NCI-H1436 (cell line): ENCODE data around the gene SZT2.
A peak's percentile ranks its signal among the peaks of the same experiment; 100 is the strongest.
"Not testable (repeated sequence)": the region's sequence is repeated elsewhere in the genome, so short reads cannot be mapped to it uniquely, and the experiment has no call there.

Experiments
- DNase-seq: peaks from one replicate; lab custom pipeline; 2025; lab: John Stamatoyannopoulos, UW

Gene SZT2

DNA sequence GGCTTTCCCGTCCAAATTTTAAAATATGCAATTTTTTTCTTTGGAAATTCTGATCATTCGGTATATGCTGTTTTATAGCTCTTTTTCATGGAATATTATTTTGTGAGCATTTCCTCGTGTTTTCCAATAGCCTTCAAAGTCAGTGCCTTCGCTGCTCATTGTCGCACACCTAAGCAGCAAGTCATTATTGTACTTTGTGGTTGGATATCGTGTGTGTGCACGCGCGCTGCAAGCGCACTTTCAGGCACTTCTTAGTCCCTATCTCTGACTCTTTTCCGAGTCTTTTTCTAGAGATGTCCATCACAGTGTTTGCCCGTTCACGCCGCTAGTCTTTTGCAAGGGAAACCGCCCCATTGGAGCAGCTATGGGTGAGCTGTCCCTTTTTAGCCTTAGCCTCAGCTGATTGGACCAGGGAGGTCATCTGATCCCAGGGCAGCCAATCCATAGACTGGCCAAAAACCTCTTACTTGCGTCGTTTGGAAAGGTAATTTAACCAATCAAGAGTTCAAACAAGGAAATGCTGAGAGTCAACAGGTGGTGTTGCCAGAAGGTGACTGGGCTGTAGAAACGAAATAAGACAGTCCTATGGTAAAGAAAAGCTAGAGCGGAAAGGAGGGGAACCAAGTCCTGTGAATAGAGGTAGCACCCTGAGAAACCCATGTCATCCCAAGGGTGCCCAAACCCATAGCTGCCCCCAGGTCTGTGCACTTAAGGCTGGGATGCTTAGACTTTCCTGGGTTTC, 64.7 kb downstream of the SZT2 start:
- DNase-seq, result peak; percentile 93

DNA sequence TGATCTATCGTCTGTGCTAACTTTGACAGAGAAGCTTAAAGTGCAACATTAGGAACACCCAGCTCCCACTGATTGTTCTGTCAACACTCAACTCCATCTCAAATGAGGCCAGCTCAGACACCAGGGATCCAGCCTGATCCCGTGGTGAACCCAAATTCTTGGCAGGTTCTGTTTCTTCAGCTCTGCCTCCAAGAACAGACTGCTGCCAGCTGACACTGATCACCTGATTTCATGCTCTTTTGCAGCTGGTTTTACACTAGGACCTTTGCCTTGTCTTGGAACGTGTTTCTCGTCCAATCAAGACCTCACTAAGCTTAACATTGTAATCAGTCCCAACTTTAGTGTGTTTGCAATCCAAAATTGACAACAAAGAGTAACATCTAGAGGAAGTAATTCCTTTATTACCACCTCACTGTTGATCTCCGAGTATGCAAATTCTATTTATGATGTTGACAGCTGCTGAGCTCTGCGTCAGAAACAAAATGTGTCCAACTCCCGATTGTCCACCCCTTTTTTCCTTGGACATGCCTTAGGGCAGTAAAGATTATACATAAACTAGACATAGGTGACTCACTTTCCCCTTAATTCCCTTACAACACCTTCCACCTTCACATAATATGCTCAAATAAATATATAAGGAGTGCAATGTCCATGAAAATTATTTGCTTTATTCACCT, 65.7 kb downstream of the SZT2 start:
- no peak for DNase-seq

DNA sequence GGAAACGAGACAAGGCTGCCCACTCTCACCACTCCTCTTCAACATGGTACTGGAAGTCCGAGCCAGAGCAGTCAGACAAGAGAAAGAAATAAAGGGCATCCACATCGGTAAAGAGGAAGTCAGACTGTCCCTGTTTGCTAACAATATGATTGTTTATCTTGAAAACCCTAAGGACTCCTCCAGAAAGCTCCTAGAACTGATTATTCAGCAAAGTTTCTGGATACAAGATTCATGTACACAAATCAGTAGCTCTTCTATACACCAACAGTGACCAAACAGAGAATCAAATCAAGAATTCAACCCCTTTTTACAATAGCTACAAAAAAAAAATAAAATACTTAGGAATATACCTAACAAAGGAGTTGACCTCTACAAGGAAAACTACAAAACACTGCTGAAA, 68.7 kb downstream of the SZT2 start:
- not testable (repeated sequence) for DNase-seq

DNA sequence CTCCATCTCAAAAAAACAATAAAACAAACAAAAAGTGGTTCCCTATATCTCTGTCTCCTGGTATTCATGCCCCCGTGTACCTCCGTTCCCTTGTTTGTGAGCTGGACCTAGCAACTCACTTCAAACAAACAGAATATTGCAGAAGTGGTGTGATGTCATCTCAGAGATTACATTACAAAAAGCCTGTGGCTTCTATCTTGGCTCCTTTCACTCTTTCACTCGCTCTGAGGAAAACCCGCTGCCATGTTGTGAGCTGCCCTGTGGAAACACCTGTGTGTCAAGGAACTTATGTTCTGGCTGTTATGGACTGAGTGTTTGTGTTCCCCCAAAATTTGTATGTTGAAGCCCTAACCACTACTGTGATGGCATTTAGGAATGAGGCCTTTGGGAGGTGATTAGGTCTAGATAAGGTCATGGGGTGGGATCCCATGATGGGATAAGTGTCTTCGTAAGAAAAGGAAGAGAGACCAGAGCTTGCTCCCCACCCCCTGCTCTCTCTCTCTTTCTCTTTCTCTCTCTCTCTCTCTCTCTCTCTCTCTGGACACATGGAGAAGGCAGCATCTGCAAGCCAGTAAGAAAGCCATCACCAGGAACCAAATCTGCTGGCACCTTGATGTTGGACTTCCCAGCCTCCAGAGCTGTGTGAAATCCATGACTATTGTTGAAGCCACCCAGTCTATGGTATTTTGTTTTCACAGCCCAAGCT, 71.4 kb downstream of the SZT2 start:
- DNase-seq, result no peak

DNA sequence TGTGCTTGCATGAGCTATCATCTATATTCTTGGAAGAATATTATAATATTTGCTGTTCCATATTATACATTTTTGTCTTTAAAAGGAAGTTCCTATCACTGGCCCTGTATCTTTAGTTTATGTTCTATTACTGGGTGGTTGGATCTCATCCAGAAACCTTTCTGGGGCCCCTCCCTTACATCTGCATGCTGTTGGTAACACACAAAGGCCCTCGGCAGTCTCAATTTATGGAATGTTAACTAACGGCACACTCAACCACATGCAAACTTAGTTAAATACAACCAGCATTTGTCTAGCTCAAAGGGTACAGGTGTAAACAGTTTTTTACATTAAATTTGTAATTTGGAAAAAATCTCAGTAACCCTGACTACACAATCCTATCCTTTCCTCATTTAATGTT, 73.8 kb downstream of the SZT2 start:
- DNase-seq, result no peak

DNA sequence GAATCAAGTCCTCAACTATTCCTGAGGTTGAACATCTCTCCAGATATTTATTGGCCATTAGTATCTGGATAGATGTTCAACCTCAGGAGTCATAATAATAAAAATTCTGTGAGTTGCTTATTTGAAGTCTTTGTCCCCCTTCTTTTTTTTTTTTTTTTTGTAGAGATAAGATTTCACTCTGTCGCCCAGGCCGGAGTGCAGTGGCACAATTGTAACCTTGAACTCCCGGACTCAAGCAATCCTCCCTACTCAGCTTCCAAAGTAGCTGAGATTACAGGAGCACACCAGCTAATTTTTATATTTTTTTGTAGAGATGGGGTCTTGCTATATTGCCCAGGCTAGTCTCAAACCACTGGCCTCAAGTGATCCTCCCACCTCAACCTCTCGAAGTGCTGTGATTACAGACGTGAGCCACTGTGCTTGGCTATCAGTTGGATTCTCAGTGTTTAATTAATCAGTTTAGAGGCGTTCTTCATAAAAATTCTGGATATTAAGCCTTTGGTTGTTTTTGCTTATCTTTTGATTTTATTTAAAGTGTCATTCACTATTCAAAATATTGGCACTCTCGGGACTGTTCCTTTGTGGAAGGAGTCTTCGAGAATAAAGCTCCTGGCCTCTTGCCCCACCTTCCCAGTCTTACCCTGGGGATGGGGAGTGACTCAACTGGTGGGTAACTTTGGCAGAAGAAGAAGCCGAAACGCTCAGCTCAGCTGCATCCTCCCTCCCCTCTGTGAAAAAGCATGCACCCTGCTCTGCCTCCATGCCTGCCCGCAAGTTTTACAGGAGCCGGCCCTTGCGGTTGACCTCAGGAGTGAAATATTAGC, 75.2 kb downstream of the SZT2 start:
- no peak for DNase-seq

DNA sequence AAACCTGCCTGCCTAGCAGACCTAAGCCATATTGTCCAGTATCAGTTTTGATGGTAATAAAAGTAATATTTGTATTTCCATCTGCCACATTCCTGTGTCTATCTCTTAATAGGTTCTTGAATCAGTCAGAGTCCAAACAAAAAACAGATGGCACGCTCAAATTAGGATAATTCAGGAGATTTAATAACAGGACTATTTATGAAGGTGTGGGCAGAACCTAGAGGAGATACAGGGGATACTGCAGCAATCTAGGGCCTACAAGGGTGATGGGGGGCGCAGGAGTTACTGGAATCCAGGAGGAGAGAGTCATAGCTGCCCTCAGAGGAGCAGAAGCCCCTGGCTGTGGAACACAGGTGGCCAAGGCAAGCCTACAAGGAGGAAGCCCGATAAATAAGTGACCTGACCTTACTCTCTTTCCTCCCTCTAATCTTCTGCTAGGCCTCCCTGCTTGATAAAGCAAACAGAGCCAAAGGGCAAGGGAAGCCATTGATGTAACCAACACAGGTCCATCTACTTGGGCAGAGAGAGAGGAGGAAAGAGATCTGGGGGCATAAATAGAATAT, 75.9 kb downstream of the SZT2 start:
- no peak for DNase-seq

DNA sequence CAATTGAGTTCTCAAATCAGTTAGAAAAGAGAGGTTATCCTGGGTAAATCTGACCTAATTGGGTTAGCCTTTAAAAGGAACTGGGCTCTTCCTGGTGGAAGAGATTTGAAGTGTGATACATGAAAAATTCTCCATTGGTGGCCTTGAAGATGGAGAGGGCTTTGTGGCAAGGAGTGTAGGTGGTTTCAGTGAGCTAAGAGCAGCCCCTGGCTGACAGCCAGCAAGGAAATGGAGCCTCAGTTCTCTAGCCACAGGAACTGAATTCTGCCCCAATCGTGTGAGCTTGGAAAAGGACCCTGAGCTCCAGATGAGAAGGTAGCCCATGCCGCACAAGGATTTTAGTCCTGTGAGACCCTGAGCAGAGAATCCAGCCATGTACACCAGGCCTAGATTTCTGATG, 76.7 kb downstream of the SZT2 start:
- DNase-seq, result no peak

DNA sequence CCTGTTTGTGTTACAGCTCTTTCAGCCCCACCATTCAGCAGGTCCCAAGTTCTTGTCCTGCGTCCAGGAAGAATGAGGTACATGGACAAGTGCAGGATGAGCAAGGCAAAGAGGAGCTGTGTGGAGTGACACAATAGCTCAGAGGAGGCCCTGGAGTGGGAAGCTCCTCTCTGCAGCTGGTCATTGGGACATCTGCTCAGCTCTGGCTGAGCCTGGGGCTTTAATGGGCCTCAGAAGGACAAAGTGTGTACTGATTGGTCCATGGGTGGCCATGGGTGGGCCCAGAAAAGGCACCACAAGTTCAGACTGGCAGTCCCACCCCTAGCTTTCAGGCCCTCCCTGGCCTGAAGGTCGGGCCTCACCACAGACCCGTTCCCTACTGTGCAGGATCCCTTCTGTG, 78.7 kb downstream of the SZT2 start:
- no peak for DNase-seq

DNA sequence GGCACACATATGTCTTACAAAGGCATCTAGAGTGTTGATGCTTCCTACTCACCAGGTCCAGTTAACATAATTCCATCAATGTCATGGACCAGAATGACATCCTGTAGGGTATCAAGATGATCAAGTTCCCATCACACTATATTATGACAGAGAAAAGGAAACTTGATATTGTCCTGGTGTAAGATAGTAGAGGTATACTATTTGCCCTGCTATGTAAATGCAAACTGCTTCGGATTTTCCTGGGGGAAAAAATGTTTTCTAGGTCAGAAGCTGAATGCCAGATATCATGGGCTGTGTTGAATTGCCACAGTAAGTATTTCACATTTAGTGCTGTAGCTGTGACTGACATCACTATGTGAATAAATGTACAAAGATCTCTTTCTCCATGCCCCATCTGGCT, 80.2 kb downstream of the SZT2 start:
- no peak for DNase-seq

DNA sequence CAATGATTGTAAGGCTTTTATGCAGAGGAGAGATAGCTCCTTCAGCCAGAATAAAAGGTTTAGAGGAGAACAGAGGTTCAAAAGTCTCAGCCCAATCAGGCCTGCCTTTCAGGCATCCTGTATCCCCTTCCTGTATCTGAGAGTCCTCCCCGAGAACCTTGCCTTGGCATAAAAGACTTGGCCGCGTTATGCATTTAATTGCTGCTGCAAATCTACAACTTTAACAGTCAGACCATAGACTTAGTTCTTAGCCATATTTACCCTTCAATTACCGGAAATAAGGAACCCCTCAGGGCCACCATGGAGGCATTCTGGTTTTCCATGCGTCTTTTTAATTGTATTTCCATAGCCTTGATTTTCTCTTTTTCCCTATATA, 82.4 kb downstream of the SZT2 start:
- no peak for DNase-seq

DNA sequence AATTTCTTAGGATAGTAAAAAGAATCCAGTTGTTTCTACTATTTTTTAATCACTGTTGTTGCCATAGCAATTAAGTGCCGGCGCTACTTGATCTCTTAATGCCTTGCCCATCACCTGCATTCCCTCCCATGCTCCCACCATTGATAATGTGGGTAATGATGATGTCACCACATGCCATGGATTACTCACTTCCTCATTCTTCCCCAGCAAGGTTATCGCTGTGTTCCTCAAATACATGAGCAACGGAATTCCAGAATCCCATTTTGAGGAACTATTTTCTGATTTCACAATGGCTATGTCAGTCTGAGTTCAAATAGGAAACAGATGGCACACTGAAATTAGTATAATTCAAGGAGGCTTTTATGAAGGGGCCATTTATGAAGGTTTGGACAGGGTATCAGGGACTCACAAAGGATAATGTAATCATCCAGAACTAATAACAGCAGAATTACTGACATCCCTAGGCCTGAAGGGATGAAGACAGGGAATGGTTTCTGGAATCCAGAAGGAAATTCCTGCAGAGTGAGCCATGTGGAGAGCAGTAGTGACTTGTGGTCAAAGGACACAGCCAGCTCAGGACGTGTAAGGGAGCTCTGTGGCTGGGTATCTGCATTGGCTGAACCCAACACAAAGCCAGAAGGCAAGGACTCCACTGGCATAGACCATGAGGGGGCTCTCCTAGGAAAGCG, 82.9 kb downstream of the SZT2 start:
- DNase-seq, result not testable (repeated sequence)

DNA sequence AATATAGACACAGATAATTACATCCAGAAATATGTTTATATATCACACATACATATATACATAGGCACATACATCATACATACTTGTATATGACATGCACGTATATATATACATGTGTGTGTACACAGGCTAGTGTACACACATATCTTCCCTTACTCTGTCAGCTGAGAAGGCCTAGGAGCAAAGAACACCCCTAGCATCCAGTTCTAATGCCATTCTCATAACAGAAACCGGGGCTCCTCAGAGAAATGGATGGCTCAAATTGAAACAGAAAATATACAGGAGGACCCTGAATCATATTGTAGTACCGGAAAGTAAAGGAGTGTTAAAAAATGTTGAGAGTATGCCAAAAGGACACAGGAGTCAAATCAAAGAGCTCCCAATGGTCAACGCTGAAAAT, 83.8 kb downstream of the SZT2 start:
- DNase-seq, result no peak

DNA sequence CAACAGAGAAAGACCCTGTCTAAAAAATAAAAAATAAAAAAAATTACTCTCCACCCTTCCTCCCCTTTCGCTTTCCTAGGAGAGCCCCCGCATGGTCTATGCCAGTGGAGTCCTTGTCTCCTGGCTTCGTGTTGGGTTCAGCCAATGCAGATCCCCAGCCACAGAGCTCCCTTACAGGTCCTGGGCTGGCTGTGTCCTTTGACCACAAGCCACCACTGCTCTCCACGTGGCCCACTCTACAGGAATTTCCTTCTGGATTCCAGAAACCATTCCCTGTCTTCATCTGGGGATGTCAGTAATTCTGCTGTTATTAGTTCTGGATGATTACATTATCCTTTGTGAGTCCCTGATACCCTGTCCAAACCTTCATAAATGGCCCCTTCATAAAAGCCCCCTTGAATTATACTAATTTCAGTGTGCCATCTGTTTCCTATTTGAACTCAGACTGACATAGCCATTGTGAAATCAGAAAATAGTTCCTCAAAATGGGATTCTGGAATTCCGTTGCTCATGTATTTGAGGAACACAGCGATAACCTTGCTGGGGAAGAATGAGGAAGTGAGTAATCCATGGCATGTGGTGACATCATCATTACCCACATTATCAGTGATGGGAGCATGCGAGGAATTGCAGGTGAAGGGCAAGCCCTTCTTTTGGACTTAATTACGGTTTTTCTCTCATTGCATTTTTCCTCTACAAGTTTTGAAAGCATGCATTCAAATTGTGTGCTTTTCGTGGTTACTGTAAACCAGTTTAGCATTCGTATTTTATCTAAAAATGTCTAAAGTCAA, 86.1 kb downstream of the SZT2 start:
- not testable (repeated sequence) for DNase-seq

DNA sequence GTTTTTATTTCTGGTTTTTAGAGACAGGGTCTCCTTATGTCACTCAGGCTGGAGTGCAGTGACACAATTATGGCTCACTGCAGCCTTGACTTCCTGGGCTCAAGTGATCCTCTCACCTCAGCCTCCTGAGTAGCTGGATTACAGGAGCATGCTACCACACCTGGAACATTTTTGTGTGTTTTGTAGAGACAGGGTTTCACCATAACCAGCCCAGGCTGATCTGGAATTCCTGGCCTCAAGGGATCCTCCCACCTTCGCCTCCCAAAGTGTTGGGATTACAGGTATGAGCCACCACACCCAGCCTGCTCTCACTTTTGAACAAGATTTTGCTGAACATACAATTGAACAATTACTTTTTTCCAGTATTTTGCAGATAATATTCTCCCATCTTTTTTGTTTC, 88.0 kb downstream of the SZT2 start:
- DNase-seq, result no peak

DNA sequence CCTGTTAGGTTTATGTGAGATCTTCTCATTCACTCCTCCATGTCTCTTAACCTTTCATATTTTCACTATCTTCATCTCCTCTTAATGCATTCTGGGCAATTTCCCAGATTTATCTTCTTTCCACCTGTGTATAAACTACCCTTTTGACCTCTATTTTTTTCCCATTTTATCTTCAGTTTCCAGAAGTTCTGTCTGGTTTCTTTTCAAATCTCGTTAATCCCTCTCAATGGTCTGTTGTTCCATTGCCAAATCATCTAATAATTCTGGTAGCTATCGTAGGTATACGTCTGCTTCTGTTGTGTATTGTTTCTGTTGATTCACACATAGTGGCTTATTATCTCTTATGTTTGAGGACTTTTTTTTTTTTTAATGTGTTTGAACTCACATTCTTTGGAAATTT, 89.7 kb downstream of the SZT2 start:
- DNase-seq, result no peak

DNA sequence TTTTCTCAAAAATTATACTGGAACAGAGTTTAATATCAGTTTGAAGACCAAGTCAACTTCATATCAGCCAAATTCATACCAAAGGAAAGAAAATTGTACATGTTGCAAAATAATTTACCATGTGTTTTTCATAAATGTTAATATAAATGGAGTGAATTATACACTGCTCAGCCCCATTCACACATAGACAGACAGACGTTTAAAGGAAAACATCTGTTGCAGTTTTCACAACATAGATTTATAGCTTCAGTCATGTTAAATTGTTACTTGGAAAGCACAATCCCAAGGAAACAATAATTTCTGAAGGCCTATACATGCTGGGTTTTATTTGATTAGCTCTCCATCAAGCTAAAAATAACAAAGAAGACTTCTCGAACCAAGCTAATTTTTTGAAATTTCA, 91.8 kb downstream of the SZT2 start:
- no peak for DNase-seq

DNA sequence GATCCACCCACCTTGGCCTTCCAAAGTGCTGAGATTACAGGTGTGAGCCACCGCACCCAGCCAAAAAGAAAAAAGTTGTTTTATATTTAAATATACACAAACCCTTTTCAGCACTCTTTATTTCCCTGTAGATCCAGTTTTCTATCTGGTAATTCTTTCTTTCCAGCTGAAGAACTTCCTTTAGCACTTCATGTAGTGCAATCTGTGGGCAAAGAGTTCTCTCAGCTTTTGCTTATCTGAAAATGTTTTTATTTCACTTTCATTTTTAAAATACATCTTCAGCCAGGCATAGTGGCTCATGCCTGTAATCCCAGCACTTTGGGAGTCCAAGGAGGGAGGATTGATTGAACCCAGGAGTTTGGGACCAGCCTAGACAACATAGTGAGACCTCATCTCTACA, 92.5 kb downstream of the SZT2 start:
- no peak for DNase-seq

DNA sequence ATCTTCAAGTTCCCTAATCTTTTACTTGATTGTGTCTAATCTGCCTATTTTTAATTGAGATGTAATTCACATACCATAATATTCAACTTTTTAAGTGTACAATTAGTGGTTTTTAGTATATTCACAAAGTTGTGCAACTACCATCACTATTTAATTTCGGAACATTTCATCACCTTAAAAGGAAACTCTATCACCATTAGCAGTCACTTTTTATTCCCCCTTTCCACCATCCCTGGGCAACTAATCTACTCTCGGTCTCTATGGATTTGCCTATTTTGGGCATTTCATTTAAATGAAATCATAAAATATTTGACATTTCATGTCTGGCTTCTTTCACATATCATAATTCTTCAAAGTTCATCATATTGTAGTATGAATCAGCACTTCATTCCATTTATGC, 94.7 kb downstream of the SZT2 start:
- DNase-seq, result no peak

DNA sequence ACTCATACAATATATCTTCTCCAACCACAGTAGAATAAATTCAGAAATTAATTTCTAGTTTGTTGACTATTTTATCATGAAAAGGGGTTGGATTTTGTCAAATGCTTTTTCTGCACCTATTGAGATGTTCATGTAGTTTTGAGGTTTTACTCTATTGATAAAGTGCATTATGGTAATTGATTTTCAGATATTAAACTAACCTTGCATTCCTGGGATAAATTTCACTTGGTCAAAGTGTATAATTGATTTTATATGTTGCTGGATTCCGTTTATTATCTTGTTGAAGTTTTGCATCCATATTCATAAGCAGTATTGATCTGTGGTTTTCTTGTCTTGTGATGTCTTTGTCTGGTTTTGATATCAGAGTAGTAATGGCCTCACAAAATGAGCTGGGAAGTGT, 98.5 kb downstream of the SZT2 start:
- no peak for DNase-seq

DNA sequence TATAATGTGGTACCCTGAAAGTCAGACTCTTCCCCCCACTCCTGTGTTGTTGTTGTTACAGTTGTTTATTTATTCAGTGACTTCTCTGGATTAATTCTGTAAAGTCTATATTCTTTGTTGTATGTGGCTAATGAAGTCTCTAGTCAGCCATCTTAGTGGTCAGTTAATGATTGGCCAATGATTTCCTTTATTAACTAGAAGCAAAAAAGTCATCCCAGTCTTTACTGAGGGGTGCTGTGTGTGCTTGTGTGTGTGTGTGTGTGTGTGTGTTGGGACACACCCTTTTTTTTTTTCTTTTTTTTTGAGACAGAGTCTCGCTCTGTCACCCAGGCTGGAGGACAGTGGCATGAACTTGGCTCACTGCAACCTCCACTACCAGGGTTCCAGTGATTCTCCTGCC, 101.4 kb downstream of the SZT2 start:
- DNase-seq, result no peak
